HG02610 (cell line): ENCODE measurements around the gene ENTREP1.

Source experiments
- ATAC-seq: cut with Tn5 transposase; IDR thresholded peaks from one replicate; pipeline ENCODE4 v1.9.1; 2021; ENCODE audit warnings: mild to moderate bottlenecking, moderate library complexity; ENCODE audit not compliant: unreplicated experiment

The ENTREP1 gene

DNA sequence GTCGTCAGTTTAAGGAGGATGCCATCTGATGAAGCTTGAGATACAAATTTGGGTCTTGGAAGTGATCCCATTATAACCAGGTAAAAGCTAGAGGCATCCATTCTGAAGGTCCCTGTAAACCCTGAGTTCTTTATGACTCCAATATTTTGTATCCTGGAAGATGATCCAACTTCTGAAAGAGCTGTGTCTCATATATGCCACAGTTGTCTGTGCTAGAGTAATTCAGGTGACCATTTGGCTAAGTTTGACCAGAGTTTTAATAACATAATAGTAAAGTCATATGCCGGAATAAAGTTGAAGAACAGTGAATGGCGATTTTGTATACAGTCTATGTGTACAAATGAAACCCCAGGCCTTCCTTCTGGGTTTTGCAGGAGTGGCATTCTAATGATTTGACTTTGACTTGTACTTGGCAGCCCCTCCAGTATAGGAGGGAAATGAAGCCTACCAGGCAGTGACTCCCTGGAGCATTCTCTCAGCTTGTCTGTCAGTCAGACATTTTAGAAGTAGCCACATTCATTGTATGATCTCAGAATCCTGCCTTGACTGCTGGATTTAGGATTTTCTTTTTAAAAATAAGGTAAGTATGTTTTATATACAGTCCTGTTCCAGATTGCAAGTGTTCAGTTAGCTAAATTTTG lies 39.6 kb downstream of the ENTREP1 start:
- no peak for ATAC-seq

DNA sequence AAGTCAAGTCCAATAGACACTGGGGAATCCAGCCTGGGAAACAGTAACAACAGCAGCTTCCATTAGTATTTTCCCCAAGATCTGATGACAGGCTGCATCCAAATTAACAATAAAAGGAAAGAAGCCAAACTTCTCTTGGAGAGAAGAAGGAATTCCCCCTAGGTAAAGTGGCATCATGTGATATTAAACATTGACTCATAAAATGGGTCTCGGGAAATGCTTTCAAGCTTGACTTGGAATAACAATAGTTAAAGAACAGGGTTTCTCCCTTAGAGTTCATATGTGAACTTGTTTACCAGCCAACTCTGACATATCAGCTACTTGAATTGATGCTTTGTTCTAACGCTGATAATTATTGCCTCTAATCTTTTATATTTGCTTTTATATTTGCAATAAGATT lies 45.4 kb downstream of the ENTREP1 start:
- ATAC-seq = no peak

DNA sequence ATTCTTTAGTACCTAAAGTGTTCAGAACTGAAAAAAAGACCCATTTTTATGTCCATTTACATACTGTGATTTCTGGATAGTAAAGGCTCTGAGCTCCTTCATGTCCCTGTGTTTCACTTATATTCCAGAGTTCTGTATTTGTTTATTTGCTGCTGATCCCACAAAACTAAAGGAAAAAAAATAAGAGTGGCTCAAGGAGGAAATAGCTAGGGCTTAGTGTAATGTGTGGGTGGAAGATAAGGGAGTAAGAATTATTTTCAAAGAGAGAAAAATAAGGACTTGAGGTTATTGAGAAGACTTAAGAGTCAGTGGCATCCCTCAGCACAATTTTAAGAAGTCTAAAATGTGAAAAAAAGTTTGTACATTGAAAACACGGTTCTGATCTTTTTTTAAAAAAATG lies 46.0 kb downstream of the ENTREP1 start:
- ATAC-seq = no peak

DNA sequence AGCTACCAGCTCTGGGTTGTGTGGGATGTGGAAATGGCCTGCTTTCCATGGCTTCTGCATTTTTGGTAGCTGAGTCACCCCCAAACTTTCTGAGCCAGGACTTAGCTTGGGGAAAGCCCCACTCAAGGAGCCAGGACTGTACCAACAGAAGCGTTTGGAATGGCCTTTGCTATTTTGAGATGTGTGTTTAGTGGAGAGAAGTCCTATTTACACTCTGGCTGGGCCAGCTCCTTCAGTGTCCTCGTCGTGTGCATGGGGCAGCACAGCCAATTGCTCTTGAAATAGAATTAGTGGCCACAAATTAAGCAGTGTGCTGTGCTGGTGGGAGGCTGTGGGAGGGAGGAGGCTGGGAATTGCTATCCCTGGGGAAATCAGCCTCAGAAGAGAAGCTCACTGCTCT lies 51.6 kb downstream of the ENTREP1 start:
- ATAC-seq = no peak

DNA sequence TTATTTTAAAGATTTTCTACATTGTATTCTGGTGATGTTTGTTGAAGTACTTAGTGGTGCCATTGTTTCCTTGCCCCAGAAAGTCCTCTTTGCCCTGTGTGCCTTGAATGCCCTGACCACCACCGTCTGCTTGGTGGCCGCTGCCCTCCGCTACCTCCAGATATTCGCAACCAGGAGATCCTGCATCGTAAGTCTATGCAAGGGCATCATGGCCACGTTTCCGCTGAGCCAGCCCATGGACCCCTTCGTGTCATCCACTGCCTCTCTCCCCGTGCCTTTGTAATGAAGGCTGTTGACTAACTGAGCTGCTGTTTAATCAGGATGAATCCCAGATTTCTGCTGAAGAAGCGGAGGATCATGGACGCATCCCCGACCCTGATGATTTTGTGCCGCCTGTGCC lies 52.3 kb downstream of the ENTREP1 start:
- ATAC-seq = no peak

DNA sequence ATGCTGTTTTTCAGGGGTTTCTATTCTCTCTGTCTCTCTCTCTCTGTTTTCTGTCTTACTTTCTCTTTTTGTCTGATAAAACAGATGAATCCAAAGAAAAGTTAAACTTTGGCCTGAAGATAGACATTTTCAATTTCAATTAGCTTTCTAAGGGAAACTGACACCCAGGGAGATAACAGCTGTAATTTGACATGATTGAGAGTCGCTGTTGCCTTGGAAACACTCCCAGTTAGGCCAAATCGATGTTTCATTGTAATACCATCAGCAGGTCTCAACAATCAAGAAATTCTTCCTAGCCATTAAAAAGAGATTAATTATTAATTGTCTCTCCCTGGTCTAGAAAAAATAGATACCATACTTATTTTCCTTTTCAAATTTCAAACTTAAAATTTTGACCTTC lies 53.0 kb downstream of the ENTREP1 start:
- no peak for ATAC-seq

DNA sequence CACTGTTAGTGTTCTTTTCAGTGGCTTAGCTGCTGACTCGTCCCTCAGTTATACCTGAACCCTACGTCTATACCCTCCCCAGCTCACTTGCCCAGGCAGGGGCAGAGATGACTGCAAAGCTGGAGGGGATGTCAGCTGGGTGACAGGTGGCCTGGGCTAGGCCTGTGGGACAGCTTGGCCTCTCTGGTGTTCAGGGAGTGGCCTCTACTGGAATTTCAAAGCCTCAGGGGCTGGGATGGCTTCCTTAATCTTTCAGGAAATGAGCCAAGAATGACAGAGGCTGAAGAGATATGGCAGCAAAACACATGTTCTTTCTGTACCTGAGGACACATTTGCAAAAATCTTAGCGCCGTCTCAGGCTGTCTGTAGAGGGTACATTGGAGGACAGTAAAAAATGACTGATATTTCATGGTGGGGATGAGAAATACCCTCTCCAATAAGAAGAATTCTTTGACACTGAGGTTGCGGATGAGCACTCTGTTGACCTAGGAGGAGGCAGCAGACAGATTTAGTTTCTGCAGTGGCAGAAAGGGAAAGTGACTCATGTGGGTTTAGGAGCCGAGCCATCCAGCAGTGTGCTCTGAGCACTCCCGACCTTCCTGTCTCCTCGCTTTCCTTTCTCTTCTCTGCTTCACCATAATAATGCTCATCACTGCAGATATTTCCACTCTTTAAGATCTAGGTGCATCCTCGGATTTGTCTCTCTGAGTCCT lies 54.4 kb downstream of the ENTREP1 start:
- ATAC-seq = no peak

DNA sequence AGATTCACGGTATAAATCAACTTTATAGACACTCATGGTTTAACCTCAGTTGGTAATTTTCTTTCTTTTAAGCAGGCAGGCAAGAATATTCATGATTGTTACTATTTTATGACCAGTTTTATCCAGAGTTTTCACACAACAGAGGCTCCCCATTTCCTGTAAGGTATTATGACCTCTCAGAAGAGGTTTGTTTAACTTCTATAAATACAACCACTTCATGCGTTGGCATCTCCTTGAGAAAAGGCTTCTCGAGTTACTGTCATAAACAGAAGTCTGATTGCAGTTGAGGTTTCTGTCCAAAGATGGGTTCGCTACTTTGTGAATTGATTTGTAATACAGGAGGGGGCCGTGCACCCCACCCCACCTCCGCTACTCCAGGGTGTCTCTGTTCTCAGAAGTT lies 55.3 kb downstream of the ENTREP1 start:
- ATAC-seq = no peak

DNA sequence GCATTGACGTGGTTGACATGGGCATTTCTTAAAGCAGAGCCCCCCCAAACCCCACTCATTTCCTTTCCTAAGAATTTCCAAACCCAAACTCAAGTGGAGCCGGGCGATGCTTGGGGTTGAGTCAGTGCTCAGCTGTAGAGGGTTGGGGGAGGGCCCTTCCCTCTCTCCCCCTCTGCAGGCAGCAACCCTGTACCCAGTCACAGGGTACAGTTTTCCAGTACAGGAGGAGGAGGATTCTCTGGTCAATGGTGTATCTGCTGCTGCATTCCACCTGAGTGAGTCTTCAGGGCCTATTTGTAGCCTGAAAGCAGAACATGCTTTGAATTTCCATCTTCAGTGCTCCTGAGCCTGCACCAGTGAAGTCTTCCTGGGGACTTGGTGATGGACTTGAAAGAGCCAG lies 55.8 kb downstream of the ENTREP1 start:
- ATAC-seq = no peak

DNA sequence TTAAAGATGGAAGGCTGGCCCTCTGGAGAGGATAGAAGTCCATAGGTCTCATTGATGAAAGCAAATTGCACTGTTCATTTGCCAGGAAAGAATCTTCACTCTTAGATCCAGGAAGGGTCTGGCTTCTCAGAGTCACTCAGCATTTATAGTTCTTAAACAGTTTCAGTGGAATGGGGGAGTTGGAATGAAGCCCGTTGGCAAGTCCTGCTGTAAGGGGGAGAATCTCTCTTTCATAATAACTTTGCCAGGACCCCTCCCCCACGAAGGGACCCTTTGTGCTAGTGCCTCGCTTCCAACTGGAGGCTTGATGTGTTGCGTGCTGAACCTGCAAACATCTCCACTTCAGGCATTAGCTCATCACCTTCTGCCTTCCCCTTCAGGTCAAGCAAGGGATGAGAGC lies 57.1 kb downstream of the ENTREP1 start:
- ATAC-seq = no peak

DNA sequence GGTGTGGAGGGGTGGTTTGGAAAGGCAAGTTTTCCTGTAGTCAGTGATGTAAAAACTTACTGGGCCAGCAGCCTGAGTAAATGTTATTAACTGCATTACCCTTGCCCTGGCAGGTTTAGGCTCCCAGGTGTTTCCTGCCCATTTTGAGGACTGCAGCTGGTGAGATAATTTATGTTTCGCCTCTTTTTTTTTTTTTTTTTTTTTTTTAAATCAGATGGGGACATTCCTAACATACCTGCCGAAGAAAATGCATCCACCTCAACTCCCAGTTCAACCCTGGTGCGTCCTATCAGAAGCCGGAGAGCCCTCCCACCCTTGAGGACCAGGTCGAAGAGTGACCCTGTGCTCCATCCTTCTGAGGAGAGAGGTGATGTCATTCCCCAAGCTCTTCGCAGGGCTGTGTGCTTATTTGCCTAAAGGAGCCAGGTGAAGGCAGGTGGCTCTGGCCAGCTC lies 60.6 kb downstream of the ENTREP1 start:
- ATAC-seq = no peak

DNA sequence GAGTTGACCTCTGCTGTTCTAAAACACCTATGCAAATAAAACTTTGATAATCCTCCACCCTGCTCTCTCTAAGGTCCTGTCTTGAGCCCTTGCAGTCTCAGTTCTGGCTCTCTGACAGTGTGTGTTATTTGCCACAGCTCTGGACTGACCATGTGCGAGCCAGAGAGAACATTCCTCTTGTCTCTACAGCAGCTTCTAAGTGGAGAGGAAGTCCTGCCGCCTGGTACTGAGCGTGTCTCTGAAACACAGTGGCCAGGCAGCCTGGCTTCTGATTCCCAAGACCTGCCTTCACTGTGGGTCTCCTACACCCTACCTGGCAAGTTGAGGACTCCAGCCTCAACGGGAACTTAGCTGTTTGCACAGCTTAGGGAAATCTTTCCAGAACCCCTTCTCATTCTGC lies 61.6 kb downstream of the ENTREP1 start:
- no peak for ATAC-seq

DNA sequence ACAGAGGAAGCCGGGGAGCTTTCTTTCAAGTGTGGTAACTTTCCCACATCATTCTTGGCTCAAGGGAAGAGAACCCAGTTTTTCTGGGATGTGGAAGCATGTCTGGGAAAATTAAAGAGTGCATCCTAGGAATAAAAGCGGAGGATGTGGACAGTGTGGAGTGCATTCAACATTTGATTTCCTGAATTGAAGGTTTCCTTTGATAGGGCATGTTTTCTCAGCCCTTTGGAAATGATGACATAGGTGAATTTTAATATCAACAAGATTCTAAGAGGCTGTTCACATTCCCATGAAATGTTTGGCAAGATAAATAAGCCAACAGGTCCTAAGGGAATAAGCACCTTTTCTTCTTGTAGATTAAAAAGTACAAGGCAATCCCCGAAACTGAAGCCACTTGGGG lies 63.6 kb downstream of the ENTREP1 start:
- no peak for ATAC-seq

DNA sequence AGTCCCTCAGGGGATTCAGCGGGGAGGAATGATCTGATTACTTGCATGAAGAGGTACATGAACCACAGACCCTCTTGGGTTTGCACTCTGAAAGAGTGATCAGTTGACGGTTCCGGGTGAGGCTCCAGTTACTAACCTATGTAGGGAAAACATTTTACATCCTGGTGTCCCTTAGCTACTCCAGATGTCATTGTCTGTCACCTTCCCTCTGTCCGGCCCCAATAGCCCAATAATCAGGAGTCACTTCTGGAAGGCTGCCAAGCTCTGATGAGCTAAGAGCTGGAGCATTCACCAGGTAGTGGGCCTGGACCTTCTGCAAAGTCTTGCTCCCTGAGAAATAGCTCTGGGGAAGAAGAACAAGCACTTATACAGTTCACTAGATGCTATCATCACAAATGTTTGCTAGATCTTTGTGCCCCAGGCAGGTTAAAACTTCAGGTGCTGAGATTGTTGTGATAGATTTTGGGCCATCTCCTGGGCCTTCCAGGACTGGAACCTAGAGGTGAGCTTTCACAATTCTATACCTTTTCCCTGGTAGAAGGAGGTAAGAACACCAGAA lies 64.5 kb downstream of the ENTREP1 start:
- ATAC-seq = no peak

DNA sequence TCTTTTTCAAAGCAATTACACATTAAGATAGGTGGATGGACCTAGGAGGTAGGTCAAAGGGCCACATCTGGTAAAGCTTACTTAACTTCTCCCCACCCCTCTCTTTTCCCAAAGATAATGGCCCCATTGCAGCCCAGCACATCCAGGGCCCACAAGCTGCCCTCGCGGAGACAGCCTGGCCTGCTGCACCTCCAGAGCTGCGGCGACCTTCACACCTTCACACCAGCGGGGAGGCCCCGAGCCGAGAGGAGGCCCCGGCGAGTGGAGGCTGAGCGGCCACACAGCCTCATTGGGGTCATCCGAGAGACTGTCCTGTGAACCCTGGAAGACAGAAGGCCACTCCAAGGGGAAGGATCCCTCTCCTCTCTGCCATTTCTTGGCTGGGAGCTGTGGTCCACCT lies 66.5 kb downstream of the ENTREP1 start:
- ATAC-seq = no peak

DNA sequence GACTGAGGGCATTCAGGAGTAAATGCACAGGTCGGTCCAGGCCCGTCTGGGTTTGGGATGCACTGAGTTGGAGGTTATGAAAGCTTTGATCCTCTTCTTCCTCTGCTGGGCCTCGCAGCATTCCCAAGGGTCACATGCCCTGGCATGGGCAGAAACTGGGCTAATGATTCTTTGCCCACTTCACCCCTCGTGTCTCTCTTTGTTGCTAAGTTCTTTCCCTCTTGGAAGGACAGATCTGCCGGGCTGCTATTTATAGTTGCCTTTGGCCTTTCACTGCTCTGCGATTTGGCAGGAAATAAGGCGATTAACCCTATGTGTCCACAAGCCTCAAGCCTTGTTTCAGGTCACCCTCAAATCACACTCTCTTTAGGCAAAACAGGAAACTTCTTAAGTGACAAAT lies 66.9 kb downstream of the ENTREP1 start:
- no peak for ATAC-seq

DNA sequence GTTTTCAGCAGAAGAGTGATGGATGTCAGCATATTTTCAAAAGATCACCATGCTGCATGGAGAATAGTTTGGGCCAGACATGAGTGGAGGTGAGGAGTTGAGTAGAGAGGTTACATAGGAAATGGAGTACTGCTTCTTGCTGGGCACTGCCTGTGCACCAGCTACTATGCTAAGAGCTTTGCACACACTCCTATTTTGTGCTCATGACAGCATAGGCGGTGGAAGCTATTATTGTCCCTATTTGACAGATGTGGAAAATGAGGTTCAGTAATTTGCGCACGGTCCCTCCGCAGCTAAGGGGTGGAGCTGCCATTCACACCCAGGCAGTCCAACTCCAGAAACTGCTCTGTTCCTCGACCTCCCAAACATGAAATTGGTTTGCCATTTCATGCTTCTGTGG lies 67.8 kb downstream of the ENTREP1 start:
- no peak for ATAC-seq

DNA sequence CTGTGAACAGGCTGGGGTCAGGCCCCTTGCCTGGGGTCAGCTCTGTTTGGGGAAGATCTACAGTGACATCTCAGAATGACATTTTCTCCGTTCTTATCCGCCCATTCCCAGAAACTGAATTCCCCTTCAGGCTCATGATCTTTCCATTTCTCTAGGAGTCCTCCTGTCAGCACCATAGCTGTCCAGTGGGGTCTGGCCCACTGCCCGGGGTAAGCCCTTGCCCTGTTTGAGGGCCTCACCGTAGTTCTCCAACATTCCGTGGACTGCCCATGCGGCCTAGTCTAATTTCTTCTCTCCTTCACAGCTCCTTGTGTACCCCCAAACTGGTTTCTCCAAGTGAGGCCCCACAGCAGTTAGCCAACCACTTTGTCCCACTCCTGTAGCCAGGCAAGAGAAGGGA lies 68.4 kb downstream of the ENTREP1 start:
- no peak for ATAC-seq

DNA sequence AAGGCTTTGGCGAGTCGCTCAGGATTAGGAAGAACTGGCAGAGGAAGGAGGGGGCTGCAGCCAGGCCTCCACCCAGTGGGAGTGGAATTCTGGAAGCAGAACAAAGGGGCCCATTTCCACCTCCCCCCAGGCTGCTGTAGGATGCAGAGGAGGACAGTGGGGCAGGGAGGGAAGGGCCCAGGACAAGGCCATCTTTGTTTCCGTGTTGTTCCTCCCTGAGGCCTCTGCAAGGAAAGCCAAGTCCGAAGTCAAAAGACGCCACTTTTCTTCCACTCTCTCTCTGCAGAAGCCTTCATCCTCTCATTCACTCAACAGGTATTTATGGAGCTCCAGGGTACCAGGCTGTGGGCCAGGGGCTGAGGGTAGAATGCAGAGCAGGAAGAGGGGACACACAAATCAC lies 70.7 kb downstream of the ENTREP1 start:
- ATAC-seq = no peak

DNA sequence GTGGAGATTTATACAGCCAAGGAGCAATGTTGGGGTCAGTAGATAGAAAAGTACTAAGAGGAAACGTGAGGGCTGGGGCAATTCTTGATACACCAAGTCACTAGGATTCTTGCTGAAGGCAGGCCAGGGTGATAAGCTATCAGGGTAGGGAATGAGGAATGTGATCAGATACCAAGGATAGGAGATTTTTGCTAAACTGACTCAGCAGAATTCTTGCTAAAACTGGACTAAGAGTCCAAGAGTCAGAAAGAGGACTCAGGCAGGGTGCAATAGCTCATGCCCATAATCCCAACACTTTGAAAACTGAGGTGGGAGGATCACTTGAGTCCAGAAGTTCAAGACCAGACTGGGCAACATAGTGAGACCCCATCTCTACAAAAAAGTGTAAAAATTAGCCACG lies 71.7 kb downstream of the ENTREP1 start:
- ATAC-seq = no peak

DNA sequence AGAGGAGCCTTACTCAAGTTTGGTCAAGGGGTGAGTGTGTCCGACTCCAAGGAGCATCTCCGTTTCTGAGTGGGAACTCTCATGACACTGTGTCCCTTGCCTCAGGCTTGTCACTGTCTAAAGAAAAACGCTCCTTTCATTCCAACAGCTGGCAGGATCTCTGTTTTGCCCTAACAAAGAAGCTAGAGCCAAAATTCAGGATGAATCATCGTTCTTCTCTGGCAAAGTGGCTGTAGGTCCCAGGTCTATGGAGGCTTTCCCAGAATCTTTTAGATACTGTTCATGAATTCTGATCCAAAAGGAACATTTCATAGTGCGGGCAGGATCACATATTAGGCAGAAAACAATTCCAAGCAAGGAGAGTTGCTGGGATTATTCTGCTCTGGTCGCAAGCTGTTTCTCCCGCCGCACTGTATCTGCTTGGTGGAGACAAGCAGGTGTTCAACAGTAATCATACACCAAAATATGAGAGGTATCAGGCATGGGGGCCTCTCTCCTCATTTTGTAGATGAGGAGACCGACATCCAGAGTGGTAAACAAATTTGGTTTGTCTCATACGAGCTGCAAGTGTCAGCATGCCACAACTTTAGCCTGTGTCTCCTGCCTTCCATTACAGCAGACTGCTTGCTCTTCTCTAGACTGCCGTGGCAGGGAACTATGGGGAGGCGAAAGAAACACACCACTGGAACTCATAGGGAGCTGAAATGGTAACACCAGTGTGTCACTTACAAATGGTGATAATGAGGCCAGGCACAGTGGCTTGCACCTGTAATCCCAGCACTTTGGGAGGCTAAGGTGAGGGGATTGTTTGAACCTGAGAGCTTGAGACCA lies 72.6 kb downstream of the ENTREP1 start:
- no peak for ATAC-seq

DNA sequence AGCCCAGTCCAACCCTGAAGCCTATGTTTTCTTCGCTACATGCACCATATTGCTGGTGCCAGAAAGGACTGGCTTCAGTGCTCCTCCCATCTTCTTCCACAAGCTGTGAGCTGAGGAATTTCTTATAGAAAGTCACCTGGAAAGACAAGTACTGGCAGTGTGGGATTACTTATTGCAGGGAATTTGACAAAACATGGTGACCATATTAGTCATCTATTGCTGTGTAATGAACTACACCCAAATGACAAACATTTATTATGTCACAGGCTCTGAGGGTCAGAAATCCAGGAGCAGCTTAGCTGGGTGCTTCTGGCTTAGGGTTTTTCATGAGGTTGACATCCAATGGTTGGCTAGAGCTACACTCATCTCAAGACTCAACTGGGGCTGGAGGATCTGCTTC lies 75.5 kb downstream of the ENTREP1 start:
- ATAC-seq = no peak
